HG02884 (cell line): Measurements from ENCODE around the gene IL33.
A peak's percentile ranks its signal among the peaks of the same experiment; 100 is the strongest.

Source experiments
- ATAC-seq: cut with Tn5 transposase; IDR thresholded peaks from one replicate; pipeline ENCODE4 v1.9.1; 2021; ENCODE audit warnings: mild to moderate bottlenecking, moderate library complexity; ENCODE audit not compliant: unreplicated experiment

The IL33 gene

DNA sequence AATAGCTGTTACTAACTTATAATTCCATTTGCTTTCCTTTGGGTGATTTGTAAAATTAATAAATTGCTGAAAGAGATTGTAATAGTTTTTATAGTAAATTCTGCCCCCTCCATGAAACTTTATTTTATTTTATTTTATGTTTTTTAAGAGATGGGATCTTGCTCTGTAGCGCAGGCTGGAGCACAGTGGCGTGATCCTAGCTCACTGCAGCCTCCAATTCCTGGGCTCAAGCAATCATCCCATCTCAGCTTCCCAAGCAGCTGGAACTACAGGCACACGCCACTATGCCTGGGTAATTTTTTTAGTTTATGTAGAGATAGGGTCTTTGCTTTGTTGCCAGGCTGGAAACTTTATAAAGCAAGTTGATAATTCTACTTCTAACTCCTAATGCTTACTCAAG lies 395 bp downstream of the IL33 start:
- ATAC-seq = no peak

DNA sequence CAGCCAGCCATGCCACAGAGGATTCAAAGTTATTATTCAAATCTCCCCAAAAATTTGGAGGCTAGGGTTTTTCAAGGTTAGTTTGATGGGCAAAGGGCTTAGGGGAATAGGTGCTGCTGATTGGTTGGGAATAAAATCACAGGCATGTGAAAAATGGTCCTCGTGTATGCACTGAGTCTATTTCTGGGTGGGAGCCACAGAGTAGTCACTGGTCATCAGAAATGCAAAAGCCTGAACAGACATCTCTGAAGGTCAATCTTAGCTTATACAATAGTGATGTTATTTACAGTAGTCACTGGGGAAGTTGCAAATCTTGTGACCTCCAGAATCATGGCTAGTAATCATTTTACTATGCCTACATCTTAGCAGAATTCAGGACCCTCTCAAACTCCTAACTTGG lies 1.3 kb downstream of the IL33 start:
- no peak for ATAC-seq

DNA sequence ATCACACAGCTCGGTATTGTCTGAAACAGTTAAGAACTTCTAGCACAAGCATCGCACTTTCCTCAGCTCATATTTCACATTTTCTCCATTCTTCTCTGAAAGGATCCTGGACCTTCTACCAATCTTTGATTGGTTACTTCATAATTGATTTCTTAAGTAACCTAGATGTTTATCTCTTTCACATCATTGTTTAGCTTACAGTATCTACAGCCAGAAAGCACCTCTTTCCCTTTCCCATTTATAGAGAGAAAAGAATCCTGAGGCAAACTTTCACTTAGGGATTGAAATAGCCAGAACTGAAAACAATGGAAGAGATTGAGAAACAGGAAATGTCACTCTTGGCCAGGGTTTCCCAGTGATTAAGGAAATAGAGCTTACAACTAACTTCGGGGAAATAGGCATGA lies 2.5 kb downstream of the IL33 start:
- ATAC-seq = no peak

DNA sequence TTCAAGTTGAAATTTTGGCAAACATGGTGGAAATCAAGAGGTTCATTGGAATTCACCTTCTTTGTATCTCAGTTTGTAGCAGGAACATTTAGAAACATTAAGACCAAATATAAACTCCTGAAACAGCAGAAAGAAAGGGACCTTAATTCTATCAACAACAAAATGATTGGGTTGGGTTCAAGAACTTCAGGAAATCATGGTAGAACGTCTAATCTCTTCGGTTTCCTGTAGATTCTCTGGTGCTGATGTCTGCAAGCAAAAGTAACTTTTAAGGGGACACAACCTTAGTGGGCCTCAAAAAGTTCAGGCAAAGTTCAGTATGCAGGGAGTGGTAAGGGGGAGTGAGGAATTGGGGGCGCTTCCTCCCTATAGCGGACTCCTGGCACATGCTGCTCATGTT lies 3.4 kb downstream of the IL33 start:
- no peak for ATAC-seq

DNA sequence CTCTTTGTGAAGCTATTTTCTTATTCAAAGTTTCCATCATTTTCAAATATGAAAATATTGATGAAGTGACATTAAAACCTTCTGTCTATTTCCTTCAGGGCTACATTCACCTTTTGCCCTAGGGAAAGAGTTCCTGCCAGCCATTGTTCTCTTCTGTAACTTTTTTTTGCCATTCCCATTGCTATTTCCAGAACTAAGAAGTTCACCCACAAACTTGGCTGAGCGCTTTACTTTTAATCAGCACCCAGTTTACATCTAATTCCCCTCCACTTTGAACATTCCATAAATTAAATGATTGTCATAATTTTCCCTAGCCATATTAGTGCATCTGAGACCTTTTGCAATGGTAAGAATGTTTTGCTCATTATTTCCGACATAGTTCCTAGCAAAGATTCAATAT lies 4.4 kb downstream of the IL33 start:
- ATAC-seq = no peak

DNA sequence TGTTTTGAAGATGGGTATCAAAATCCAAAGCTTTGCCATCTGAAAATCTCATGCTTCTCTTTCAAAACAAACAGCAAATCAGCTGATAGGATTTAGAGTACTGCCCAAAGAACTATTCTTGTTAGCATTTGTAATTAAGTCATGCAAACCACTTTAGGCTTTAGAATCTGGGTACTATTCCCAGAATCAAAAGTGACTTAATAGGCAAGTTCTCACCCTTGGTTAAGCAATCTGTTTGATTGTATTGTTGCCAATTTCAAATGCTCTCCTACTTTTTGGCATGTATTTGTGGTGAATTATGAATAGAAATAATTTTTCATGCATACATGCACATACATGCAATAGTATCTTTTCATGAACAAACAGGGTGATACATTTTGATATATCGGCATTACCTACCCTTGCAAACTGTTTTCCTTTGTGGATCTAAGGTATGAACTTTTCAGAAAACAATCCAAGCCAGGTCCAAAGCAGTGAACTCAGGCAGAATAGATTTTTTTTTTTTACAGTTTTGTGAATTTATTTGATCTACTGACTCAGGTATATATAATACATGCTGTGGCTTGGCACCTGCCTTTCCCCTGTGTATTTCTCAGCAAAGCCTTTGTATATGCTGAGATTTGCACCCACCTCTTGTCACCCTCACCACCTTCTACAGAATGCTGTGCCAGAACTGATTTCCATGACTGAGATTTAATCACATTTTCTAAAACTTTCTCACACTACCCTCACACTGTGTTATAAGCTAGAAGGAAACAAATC lies 9.0 kb downstream of the IL33 start:
- no peak for ATAC-seq

DNA sequence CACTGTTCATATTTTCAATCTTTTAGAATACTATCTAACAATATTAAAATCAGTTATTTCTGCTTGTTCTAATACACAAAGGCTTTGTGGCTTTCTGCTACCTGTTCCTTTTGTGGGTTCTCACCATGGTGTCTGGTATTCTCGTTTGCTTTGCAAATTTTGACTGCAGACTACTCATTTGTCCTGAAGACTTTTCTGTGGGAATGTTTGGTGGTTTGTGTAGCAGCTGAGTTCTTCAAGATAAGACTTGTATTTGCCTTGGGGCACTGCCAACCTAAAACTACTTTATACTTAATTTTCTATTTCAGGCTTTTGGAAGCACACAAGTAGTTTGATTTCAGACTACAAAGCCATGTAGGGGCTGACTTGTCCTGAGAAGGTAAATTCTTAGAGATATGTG lies 11.1 kb downstream of the IL33 start:
- ATAC-seq = no peak

DNA sequence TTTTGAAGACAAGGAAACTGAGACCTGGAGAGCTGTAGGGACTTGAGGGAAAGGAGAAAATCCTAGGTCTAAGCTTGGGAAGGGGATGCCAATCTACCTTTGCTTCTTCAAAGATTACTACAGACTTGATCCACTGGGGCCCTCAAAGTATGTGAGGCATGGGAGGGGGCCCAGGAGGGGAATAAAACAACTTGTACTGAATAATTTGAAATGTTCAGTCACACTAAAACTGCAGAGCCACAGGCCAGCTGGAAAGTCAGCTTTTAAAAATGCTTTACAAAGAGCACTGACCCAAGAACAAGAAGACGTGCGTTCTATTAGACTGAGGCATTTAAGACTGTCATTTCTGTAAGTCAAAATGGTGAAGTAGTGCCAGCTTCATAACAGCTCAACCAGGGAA lies 13.6 kb downstream of the IL33 start:
- ATAC-seq = no peak

DNA sequence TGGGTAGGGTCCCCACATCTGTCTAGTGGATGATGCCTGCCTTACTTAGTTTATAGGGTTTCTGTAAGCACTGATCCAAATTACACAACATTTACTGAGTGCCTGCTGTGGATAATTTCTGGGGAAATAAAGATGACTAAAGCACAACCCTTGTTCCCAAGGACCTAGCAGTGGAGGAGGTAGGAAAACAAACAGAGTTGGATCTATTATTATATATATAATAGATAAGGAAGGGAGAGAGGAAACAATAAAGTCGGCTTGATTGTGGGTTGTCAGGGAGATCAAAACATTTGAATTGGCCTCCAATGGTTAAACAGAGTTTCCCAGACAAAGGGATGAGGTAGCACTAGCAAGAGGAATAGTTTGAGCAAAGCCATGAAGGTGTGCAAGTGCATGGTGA lies 14.0 kb downstream of the IL33 start:
- ATAC-seq = no peak

DNA sequence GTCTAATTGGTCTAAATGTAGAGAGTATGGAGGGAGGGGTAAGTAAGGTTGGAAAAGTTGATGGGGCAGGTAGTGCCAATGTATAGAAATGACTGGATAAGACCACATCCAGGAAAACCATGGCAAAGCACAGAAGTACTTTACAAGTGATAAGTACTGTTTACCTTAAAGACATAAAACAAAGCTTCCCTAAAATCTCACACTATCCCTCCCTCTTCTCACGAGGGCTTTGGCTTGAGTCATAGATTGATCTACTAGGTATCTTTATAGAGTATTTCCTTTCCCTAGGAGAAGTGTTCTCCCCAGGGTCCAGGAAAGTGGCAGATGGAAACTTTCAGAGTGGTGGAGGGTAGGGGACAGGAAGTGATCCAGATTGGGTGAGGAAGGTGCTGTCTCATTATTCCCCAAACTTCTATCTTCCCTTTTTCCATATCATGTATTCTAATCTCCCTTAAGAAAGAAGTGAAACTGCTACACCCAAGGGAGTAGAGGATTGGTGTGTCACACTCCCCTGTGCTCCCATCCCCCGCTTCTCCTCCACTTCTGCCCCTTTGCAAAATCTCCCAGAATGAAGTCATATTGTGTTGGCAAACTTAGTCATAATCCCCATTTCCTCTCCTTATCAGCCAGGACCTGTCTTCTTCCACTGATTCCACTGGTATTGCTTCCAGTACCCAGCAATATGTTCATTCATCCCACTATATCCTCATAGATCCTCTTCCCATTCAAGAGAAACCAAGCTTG lies 14.6 kb downstream of the IL33 start:
- no peak for ATAC-seq

DNA sequence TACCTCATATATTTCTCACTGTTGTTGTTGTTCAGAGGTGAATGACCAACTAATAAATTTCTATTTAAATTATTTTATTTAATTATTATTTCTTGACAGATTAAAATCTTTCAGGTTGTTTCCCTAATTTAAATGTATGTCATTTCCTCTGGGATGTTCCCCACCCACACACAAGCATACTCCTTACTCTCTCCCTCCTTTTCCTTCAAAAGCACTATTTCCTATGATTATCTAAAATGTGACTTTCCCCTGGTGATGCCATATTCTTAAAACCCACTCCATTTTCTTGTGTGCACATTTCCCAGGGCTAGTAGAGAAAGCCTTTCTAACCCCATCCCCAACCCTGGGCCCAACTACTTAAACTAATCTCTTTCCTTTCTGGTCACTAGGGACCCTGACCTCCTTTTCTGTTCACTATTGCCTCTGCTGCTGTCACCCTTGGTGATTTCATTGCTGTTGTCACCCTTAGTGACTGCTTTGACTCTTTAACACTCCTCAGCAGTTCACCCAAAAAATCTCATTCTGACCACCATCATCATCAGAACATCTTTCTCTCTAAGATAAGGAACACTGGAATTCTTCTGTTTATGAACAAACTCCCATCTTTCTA lies 16.8 kb downstream of the IL33 start:
- no peak for ATAC-seq

DNA sequence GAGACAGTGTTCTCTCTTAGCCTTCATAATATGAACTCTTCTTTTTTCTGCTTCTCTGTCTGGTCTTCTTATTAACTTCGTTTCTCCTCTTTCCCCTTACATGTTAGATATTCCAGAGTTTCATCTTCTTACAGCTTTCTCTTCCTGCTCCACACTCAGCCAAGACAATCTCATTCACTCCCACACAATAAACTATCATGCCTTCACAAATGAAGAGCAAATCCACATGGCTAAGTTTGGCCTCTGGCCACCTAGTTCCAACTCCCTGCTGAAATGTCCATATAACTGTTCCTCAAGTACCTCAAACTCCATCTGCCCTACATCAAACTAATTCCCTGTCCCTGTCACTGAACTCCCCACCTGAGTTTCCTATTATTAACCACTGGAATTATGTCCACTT lies 18.4 kb downstream of the IL33 start:
- ATAC-seq = no peak

DNA sequence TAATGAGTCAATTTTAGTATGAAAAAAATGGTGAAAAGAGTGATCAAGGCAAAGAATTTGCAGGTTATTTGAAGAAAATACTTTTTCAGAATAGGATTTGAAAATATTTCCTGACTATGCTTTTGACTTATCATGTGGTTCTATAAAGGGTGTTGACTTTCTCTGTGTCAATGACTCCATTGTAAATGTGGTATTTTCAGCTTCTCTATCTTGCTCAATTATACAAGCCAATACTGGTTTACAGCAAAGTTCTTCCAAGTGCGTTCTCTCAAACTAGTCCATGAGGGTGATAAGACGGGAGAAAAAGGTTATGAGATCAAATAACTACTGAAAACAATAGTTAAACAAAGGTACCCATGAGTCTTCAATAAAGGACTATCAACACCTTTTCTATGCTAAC lies 21.7 kb downstream of the IL33 start:
- ATAC-seq = no peak

DNA sequence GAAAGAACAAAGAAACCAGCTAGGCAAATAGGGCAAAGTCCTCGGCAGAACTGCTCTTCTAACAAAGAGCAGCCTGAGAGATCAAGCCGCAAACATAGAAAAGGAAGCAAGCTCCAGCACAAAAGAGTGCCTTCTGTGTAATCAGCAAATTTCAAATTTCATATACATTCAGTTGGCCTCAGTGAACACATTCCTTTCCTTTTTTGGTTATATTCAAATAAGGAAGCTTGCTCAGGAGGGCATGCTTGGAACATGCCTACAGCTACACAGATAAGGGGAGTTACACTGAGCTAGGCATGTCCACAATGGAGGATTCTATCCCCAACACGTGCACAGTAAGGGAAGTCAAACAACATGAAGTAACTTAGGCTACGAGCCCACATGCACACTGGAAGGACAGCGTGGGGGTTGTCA lies 23.4 kb downstream of the IL33 start:
- no peak for ATAC-seq

DNA sequence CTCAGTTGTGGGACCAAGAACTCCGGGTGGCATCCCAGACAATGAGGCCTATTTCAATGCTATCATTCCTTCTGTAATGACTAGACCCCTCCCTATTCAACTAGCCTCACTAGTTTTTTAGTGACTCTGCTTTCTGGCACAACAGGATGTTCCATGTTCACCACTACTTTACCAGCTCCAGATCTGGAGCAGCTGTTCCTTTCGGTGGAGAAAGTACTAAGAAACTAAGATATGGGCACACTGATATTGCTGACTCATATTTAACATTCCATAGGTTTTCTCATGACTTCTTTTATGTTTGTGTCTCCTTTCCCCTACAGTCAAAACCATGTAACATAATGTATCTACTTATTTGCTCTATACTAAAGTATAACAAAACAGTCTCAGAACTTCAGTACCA lies 24.1 kb downstream of the IL33 start:
- no peak for ATAC-seq

DNA sequence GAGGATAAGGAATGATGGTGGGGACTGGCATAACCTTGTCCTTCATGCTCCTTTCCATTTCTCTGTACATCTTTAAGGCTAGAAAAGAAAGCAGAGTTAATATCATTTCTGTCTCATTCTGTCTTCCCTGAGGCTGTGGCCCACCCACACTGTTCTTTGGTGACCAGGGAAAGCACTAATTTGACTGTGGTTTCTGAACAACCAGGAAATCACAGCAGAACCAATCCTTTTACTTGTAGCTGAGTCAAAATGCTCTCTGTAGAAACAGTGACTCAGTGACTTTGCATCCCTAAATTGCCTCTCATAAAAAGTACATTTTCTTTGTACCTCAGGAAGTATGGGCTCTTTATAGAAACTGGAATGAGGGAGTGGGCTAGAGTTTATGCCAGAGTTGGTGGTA lies 28.1 kb downstream of the IL33 start:
- peak; percentile 84 for ATAC-seq

DNA sequence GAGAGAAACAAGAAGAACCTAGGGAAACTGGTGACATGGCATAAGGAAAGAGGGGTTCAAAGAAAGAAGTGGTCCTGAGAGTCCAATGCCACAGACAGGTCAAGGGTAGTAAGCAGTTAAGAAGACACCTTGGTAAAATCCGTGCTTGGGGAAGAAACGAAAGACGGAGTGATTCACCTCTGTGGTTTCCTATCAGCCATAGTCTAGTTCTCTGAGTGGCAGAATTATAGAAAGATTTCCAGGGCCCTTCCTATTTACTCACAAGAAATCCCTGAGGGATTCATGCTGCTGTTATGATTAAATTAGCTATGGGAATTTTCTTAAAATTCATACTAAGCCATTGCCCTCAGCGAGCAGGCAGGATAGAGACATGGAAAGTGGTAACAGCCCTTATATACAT lies 31.7 kb downstream of the IL33 start:
- ATAC-seq = no peak

DNA sequence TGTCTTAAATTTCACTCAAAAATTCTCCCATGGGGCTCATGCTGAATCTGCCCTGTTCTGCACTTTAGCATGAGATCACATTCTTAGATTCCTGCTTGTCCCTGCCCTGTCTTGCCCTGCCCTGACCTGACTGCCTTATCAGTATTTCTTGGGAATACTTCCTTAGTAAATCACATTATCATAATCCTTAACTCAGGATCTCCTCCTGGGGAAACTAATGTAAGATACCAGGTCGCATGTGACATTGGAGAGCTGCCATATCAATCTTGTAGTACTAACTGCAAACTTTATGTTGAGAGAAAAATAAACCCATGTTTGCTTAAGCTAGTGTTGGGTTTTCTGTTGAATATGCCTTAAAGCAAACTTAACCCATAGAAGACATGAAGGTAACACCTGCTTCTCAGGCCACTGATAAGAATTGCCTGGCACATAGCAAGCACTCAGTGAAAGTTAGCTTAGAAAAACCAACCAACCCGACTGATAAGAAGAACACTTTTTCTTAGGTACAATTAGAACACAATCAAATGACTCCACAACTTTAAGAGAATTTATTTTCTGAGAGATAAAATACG lies 53.3 kb downstream of the IL33 start:
- ATAC-seq = no peak

DNA sequence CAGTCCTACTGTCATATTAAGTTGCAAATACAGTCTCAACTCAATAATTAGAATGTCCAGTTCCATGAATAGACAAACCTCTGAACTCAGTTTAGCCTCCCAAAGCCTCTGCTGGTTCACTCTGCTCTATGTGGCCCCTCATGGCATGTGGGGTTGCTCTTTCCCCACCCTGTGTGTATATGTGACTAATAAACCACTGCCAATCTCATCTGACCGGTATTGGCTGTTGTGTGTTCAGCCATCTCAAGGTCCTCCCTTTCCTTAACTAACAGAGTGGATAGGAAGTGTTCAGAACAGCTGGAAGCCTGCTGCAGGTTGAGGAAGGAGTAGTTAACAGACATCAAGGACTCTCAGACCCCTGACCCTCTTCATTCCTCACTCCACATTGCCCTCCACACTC lies 55.3 kb downstream of the IL33 start:
- no peak for ATAC-seq

DNA sequence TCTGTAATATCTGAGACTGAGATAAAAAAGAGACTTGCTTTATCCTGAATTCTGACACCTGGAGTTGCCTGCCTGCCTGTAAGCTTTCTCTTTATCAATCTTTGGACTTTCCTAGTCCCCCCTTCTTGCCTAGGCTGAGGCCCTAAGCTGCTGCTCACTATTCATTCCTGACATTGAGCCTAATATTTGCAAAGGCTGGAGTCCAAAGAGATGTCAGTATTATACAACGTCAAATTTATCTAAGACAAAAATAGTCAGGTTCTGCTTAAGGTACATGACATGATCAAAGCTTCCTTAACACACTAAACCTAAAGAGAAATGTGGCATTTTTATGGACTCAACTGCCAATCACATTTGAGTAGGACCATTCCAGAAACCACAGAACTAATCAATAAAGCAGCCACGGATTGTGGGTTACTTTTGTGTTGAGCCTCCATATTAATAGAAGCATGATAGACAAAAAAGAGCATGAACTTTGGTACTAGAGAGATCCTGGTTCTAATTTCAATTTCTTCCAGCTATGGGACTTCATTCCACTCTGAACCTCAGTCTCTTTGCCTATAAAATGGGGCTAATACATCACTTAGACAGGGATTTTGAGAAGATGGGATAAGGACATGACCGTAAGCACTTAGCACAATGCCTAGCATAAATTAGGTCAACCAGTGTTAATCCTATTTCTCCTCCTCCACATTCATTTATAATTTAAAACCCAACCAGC lies 56.1 kb downstream of the IL33 start:
- ATAC-seq = no peak

DNA sequence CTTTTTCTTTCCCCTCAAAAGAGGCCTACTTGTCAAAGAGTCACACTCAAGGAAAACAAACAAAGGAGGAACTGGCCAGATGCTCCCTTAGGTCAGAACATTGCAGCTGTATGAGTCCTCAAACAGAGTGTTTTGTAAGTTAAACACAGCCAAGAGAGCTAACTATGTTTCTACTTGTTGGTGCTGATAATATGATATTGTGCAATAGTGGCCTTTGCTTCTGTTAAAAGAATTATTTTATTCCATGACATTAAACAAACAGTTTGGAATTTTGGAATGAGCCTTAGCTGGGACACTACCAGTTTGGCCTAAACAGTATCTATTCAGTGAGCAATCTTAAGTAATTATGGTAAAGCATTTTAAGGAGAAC lies 56.6 kb downstream of the IL33 start:
- ATAC-seq = no peak
